Mammary epithelial cell (primary cell): ENCODE data around the gene TST.

ENCODE experiments used
- CTCF ChIP-seq, 2 donors: IDR thresholded peaks in 1 of 2; conservative IDR thresholded peaks in 1 of 2; 2 replicates each; pipeline ENCODE4 v1.5.1; 2011 to 2012; ENCODE audit warnings: inconsistent platforms in 2 of 2, low read length in 2 of 2, mild to moderate bottlenecking in 2 of 2, control low read depth in 1 of 2, low read depth in 1 of 2; ENCODE audit not compliant: insufficient read depth in 1 of 2; ENCODE audit errors: extremely low read depth in 1 of 2
- EZH2 ChIP-seq: IDR thresholded peaks from 2 replicates; pipeline ENCODE4 v1.6.1; 2012; ENCODE audit warnings: low read length, inconsistent platforms, borderline replicate concordance

GRCh38 chr22:37049224-37049623, 30.0 kb upstream of the TST start:
- TF ChIP-seq CTCF (conservative IDR thresholded peaks at IDR 0.05 in 1 of 2, IDR thresholded peaks at IDR 0.05 in 1 of 2; ENCODE audit: extremely low read depth in 1 of 2, insufficient read depth in 1 of 2, low read depth in 1 of 2, low read length in 2 of 2) (no peak), EZH2 (no peak)
